A204.1 (cell line): Measurements from ENCODE around the gene IRF2.

Source experiments
- FAIRE-seq: peaks from 2 replicates; lab custom pipeline; 2012; peaks lifted over from hg19 to GRCh38; lab: Jason Lieb, UNC

Gene IRF2

DNA sequence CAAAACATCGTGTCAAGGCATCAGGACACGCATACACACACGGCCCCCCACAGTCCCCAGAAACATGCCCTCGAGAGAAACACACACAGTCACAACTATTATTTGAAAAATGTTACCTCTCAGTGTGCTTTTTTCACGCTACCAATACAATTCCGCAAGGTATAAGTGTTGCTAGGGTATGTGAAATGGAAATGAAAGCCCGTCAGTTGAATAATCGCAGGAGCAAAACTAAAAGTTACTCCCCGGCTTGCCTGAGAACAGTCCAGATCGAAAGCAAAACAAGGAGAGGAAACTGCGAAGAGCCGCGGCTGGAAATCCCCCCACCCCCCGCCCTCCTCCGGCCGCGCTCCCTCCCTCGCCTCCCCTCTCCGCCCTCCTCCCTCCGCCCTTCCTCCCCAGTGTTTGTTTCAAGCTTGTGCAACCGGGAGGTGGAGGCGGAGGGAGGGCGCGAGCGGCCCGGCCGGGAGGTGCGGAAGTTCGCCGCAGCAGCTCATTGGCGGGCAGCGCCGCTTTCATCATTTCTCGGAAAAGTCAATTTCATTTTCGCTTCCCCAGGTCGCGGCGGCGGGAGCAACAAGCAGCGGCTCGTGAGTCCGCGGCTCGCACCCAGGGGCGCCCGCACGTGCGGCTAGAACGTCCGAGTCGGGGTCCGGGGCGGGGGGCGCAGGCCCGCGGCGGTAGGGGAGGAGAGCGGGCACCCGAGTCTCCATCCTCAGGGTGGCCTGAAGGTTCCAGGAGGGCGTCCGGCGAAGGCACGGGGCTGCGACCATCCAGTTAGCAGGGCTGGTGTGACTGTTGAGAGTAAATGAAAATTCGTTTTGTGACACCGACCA lies at the start of gene IRF2:
TSS of gene IRF2 (minus strand) at position 288 of the 833 bp plus-strand sequence. CDS start 45,486 bp downstream, outside the sequence.
- no peak for FAIRE-seq

DNA sequence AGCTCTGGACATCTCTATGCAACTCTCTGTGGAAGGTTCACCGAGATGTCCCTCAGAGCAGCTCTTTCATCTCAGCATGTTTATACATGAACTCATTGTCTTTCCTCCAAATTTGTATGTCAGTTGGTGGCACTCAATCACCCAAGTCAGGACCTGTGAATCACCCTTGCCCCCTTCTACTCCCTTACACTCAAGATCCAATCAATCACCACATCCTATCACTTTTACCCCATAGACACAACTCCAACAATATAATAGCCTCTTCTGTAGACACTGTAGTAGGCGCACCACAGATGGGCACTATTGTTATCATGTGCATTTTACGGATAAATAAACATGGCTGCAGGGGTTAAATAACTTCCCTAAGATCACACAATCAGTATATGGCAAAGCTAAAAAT lies 41.3 kb upstream of the IRF2 start:
- FAIRE-seq: no peak

DNA sequence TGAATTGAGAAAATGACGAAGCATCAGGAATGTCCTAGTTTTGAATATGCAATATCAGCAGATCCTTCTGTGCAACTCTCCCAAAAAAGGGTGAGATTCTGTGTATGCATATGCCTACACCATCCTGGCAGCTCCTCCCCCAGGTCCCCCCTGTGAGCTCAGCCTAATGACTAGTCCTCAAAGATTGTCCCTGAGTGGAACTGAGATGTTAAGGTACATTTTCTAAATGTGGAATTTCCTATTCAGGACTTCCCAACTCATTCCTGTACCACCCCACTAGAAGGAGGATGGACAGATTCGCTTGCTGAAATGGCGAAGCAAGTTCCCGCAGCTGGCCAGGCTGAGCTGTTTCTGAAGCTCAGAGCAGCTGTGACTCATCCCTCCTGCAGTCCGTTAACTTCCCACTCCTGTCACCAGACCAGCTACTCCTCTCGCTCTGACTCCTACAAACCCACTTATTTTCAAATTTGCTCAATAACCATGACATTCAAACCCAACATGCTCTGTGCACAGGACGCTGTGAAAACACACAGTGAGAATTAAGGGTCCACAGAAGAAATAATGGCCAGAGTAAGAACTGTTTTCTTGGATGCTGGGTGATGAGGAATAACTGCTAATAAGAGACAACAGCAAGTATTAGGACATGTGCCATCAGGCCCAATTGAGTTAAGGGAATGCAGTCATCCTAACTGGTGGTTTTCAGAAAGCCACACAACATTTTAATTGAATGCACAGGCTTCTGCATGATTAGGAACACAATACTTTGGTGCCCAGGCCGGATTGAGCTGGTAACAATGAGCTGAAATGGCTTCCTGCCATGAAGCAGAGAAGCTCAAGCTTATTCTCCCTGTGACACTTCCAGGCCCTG lies 40.0 kb upstream of the IRF2 start:
- FAIRE-seq: no peak

DNA sequence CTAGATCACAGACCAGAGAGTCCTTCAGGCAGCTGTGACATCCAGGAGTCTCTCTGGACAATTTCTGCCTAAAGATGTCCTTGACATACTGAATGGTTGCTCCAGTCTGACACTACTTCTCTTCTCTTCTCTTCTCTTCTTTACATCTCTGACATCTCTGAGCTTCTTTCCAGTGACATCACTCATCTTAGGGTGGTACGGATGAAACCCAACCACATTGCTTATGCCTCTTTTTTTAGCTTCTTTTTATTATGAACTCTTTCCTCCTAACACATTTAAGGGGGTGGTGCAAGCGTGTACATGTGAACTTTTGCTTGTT lies 39.4 kb upstream of the IRF2 start:
- no peak for FAIRE-seq

DNA sequence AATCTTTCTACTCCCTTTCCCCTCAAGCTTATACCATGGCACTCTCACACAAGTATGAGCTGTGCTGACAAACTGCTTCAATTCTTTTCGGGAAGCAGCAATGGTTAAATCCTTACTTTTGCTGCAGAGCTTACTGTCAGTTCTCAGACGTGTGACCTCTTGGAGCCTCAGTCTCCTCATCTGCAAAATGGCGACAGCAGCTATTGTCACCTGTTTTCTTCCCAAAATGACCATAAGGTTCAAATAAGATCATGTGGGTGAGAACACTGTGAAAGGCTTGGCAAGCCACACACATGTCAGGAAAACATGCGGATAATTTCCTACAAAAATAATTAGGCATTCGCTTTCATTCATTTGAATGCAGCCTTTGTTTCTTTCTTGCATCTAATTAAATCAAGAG lies 36.8 kb upstream of the IRF2 start:
- no peak for FAIRE-seq

DNA sequence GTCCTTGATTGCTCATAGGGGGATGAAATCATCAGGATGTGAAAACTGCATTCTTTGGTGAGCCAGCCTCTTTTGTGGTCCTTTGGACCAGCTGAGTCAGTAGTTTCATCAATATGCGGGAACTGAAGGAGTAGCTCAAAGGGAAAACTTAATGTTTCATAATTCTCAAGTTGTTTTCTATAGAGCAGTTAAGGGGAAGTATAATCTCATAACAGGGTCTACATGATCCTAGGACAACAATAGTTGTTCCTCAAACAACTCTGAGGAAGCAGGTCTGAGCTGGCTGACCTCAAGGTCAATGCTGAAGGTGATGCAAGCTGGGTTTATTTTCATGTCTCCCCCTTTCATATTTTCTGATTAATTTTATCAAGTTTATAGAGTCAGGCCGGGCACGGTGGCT lies 36.1 kb upstream of the IRF2 start:
- FAIRE-seq: no peak

DNA sequence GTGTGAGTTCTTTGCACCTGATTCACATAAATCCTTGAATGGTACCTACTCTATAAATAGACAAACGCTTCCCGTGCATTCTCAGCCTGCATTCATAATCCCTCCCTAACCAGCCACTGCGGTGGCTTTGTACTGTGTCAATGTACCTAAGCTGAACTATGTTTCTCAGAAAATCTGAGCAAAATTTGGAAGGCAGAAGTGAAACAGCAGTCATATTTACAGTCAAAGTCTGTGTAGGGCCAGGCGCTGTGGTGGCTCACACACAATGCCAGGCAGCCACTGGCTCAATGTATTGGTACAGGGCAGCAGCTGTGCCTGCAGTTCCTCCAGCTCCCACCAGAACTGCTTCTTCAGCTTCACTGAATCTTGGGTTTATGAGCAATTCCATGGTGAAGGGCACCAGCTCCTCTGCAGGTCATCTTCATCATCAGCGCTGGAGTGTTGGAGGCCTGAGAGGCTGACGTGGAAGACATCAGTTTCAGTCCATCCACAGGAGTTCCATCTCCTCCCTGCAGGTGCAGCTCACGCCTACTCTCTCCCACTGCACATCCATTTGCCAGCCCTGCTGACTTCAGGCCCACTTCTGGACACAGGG lies 32.3 kb upstream of the IRF2 start:
- no peak for FAIRE-seq

DNA sequence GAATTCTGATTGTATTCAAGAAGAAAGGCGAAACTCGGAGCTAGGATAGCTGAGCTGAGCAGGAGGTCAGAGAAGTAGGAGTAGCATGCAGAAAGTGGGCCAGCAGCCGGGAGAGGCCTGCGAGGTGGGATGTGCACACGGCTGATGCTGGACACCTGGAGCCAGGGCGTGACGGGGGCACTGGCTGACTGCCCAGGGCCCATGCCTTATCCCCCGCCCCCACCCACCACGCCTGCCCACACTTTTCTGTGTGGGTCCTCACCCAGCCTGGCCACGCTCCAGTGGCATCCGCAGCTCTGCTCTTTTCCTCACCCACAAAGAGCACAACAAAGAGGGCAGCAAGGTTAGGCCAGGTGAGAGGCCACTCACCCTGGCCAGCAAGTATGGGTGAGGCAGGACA lies 30.0 kb upstream of the IRF2 start:
- no peak for FAIRE-seq

DNA sequence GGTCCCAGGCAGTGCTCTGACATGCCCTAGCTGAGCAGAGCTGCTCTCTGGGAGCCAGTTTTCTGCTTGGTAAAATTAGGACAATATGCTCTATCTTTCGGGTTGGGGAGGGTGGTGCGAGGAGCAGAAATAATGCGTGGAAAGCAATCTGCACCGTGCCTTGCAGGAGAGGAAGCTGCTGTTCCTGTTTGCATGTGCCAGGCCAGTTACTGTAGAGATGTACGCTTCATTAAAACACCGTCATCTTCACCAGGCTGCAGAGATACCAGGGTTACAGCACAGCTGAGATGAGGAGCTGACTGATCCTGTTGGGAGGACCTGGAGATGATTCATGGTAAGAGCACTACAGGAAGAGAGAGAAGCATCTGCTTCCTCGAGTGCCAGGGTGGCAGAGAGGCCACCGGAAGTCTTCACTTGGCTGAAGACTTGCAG lies 29.5 kb upstream of the IRF2 start:
- no peak for FAIRE-seq

DNA sequence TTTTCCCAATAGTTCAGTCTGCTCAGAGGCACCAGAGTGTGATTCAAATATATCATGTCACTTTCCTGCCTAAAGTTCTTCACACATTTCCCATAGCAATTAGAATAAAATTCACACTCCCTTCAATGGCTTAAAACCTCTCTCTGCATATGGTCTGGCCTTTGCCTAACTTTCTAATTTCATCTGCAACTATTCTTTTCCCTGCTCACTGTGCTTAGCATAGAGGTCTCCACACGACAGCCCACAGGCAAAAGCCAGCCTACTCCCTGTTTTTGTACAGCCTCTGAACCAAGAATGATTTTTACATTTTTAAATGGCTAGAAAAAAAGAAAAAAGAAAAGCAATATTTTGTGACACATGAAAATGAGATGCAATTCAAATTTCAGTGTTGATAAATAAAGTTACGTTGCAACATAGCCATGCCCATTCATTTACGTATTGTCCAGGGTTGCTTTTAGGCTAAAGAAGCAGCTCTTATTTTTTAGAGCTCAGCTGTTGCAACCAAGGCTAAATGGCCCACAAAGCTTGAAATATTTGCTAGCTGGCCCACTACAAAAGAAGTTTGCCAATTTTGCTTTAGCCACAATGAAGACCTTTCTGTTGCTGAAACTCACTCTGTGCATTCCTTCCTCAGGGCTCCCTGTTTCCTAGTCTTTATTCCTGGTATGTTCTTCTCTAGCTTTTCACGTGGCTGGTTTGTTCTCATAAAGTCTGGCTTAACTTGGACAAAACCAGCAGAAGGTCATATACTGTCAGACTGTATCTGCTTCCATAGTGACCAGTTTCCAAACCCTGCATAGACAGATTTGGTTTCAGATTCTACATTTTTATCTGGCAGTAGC lies 26.6 kb upstream of the IRF2 start:
- no peak for FAIRE-seq

DNA sequence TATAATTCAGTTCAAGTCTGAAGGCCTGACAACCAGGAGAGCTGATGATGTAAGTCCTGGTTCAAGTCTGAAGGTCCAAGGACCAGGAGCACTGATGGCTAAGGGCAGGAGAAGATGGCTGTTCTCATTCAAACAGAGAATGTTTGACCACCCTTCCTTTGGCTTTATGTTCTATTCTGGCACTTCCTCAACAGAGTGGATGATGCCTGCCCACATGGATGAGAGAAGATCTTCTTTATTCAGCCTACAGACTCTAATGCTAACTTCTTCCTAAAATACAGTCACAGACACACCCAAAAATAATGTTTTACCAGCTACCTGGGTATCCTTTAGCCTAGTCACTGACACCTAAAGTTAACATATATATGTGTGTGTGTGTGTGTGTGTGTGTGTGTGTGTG lies 25.6 kb upstream of the IRF2 start:
- FAIRE-seq: no peak

DNA sequence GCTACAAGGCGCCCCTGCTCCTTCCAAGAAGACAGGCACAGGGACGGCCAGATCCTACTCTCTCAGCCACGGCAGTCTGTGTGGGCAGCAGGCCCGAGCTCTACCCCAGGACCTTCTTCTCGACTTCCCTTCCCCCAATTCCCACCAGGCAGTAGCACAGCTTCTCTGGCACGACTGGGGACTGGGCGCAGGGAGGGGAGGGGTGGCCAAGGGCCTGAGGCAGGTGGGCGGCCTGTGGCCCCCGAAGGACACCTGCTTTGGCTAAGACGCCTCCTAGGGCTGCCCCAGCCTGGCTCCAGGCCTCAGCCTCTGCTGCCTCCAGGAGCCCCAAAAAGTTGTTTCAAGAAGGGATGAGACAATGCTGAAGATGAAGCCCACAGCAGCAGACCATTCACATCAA lies 24.2 kb upstream of the IRF2 start:
- no peak for FAIRE-seq

DNA sequence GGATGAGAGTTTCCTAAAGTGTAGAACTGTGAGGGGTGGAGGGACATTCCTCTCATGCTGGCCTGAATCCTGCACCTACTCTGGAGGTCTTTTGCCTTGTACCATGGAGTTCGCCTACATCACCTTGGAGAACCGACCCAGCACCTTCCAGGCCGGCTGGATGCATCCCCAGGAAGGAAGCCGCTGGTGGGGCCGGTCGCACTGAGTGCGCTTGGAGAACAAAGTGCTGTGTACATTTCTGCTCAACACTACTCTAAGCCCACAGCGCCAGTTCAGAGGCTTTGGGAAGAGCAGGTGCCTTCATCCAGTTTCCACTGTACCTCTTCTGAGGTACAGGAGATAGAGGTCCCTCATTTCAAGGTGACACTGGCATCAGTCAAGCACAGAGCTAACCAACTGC lies 15.4 kb upstream of the IRF2 start:
- no peak for FAIRE-seq

DNA sequence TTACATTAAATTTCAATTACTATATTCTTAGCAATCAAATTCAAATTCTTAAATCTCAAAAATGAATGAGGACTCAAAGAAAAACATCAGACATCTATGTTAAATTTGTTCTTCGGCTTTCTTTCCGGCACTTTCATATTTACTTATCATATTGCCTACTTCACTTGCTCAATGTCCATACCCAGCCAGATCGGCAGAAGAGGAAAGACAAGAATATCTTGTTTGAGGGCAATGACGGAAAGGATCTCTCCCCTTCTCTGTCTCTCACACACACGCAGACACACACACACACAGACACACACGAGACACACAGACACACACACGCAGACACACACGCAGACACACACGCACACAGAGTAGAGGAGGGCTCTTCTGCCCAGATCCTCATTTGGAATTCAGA lies 13.2 kb upstream of the IRF2 start:
- FAIRE-seq: no peak

DNA sequence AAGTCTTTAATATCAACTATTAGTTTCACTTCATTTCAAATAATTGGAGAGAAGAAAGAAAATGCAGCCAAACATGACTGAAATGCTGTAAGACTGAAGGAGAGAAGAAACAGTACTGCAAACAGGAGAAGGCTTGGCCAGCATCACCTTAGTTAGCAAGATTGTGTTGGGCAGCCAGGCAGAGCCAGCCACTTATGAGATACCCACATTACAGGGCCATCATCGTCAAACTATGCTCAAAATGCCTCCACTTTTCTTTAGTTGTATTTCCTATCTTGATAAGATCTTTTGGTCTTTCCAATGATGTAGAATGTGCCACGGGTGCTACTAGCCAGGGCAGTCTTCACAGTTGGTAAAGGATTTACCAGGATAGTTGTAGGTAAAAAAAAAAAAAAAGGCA lies 10.9 kb upstream of the IRF2 start:
- no peak for FAIRE-seq

DNA sequence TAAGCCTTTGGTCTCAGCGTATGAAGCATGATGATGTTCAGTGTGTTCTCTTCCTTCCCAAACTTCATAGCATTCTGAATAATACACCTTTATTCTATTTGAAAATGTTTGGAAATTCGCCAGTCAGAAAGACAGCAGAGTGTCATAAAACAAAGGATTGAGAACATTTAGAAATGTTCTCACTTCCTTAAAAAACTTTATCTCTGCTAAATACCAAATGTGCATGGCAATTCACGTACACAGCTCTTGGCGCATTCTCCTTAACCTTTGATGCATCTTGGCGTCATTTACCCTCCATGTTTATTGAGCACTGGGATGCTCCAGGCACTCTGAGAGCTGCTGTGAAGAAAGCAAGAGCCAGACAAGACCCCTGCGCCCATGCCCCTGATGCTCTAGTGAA lies 7.2 kb upstream of the IRF2 start:
- FAIRE-seq: no peak

DNA sequence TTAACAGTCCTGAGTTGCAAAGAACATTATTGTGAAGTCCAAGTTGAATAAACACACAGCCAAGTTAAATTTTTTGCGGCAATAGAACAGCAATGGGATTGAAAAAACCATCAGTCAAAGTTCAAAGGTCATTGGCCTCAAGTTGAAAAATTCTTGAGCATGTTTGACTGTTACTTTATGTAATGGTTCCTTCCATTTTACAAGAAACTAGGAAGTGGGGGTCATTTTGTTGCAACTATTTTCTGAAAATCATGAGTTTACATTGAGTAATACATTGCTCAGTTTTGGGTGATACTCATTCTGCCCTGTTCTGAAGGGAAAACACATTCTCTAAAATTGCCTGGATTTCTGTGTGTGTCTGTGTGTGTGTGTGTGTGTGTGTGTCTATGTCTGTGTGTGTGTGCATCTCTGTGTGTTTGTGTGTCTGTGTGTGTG lies 5.2 kb upstream of the IRF2 start:
- FAIRE-seq: no peak

DNA sequence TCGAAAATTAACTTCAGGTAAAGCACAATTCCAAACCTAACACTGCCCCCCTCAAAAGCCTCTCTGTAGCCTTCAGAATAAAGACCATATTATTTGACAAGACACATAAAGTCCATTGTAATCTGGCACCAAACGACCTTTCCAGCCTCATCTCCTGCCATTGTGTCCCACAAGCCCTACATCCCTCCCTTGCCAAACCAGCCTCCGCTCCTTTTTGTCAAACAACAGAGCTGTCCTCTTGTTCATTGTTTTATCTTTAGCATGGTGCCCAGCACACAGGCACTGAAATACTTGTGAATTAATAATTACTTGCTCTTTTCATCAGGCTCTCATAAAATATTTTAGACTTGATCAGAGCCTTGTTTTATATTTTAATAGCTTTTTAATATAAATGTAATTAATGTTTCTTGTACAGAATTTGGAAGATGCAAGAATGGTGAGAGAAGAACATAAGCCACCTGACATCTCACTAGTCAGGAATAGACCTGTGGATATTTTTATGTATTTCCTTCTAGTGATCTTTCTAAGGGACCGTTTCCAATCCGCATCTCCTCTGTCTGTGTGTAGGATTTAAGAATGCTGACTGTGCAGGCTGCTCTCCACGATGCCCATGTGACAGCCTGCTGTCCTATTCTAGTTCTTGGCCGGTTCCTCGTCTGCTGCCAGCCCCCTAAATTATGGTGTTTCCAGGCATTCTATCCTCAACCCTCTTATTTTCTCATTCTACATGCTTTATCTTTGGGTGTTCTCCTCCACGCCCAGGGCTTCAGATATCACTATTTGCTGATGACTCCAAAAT lies 3.0 kb upstream of the IRF2 start:
- FAIRE-seq: no peak

DNA sequence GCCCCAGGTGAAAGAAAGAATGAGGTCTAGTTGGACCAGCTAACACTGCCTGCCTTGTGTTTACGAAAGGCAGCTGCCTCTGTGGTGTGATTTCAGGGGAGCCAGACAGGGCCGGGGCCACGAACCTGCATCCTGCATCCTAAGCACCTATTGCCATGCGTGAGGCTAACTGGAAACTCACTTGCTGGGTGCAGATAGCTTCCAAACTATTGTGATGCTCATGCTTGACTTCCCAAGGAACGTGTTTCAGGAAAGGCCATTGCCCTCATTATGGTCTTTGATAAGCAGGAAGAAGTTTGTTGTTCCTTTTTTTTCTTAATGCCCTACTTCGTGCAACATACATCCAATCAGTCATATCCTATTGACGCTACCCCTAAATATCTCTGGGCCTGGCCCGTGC lies 2.3 kb upstream of the IRF2 start:
- no peak for FAIRE-seq

DNA sequence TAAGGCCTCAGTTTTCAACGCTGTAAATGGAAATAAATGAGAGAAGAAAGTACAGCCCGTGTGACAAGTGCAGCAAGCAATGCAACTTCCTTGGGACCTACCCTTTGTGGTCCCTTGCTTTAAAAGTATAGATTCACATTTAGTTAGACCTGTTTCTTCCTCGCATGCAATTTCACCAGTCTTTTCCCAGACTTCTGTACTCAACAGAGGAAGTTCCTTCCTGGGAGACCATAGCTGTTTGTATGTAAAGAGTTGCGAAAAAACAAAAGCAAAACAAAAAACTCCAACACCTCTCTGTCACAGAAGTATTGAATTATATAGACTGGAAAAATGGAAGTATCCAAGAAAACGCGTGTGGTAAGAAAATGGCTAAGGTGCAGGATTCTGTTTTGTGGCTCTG lies 1.1 kb upstream of the IRF2 start:
- no peak for FAIRE-seq

DNA sequence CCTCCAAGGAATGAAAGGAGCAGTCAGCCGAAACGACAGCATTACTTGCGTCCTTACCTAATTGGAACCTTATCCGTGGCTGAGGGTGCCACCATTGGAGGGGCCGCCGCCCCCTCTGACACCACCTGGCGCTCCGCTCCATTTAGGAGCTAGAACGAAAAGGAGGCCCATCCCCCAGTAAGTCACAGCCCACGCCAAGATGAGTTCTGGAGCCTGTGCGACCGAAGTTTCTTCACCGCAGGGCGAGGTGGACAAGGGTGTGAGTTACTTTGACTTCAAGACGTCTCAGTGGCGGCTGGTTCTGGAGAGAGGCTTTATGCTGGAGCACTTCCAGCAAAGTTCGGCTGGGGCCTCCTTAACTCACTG lies 729 bp upstream of the IRF2 start:
- FAIRE-seq: no peak
